Fibroblast of lung (primary cell): ENCODE data around the gene PAH.

Experiments
- CTCF ChIP-seq, 2 donors: IDR thresholded peaks in 1 of 2; conservative IDR thresholded peaks in 1 of 2; 1 replicate in 1 of 2; 2 replicates in 1 of 2; pipeline ENCODE4 v1.5.1; 2011 to 2012; ENCODE audit warnings: low read length in 2 of 2, control low read depth in 1 of 2, inconsistent platforms in 1 of 2, low read depth in 1 of 2, mild to moderate bottlenecking in 1 of 2
- EZH2 ChIP-seq: IDR thresholded peaks from 2 replicates; pipeline ENCODE4 v1.5.1; 2012; ENCODE audit warnings: low read length, control low read depth, mild to moderate bottlenecking; ENCODE audit errors: missing control alignments

GRCh38 chr12:102847131-102847530 is 69.9 kb downstream of the PAH start:
- no peak for TF ChIP-seq CTCF (conservative IDR thresholded peaks at IDR 0.05 in 1 of 2, IDR thresholded peaks at IDR 0.05 in 1 of 2; ENCODE audit: low read depth in 1 of 2, low read length in 2 of 2)
- TF ChIP-seq EZH2: no peak
